Measurements from ENCODE around the gene AFF3. TPM values are rescaled to one million over a fixed set of nuclear protein-coding genes. Genes with fewer than 3 reads are reported as not detected.

AFF3 gene
- total and polyA plus RNA-seq, 10 of the 15 experiments (the other 5 are each of a cell fraction or from before 2014, with no cell fraction given): 0.26 to 5.5 (median 3.0) TPM

- TF ChIP-seq, protein P1, sequence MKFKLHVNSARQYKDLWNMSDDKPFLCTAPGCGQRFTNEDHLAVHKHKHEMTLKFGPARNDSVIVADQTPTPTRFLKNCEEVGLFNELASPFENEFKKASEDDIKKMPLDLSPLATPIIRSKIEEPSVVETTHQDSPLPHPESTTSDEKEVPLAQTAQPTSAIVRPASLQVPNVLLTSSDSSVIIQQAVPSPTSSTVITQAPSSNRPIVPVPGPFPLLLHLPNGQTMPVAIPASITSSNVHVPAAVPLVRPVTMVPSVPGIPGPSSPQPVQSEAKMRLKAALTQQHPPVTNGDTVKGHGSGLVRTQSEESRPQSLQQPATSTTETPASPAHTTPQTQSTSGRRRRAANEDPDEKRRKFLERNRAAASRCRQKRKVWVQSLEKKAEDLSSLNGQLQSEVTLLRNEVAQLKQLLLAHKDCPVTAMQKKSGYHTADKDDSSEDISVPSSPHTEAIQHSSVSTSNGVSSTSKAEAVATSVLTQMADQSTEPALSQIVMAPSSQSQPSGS (IDR thresholded peaks at IDR 0.05; ENCODE audit: low read length): no peak
- TF ChIP-seq PAX5 (IDR thresholded peaks at IDR 0.05; ENCODE audit: borderline replicate concordance, low read depth, low read length): no peak
Measured at GRCh38 chr2:99682275-99683060, 459.9 kb downstream of the AFF3 start (continued).

DNA sequence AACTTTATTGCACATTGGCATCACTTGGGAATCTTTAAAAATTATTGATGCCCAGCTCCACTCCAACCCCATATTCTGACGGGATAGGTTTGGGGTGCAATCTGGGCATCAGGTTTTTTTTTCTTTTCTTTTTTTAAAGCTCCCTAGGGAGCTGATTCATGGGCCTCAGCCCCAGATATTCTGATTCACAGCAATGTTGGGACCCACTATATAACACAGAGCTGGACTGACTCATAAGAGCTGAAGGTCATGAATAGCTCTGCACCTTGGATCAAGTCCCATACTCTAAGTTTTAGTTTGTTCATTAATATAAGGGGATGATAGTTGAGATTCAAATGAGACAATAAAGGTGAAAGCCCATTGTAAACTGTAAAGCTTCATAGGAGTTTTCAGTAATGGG, 461.4 kb downstream of the AFF3 start:
- no peak for ATAC-seq
- H3K79me2 ChIP-seq (ENCODE audit: control insufficient read depth, insufficient read depth, low read length): no peaks in the 10 kb centered on the region
- H3K9ac ChIP-seq (ENCODE audit: control insufficient read depth, insufficient read depth, low read length): no peak overlapping the region
- H4K20me1 ChIP-seq (ENCODE audit: control insufficient read depth, insufficient read depth): no peaks in the 10 kb centered on the region
- in situ Hi-C loops (cut with MboI) (no loop called here), intact Hi-C loops (cut with micrococcal nuclease; ENCODE audit: unreplicated experiment) (no loop called here)
- BruUV-seq (replicated peaks): no TSS peak
- H3K4me2 ChIP-seq (ENCODE audit: control insufficient read depth, insufficient read depth): no peak overlapping the region
- WGBS (ENCODE audit: insufficient coverage, insufficient replicate concordance, low lambda C conversion rate, missing lambda C conversion rate): 47% methylated on average over 1 of the region's 1 CpG
- no peak overlapping the region for H3K27ac ChIP-seq (ENCODE audit: control insufficient read depth, insufficient read depth)
- H3K9me3 ChIP-seq (replicated peaks; ENCODE audit: control insufficient read depth, insufficient read depth, low read length): no peaks in the 10 kb centered on the region
- ChIA-PET RAD21 (ENCODE audit: unreplicated experiment) (no interaction called here), POLR2A (no interaction called here), CTCF (no interaction called here), SMC1A (ENCODE audit: uncharacterized antibody, unreplicated experiment) (no interaction called here)
- FAIRE-seq: no peak
- no peaks in the 10 kb centered on the region for H3K4me1 ChIP-seq (ENCODE audit: control insufficient read depth, insufficient read depth, low read length)
- no peaks in the 10 kb centered on the region for H3K27me3 ChIP-seq (replicated peaks in 1 of 2; ENCODE audit: control insufficient read depth in 2 of 2, insufficient read depth in 2 of 2, low read length in 1 of 2)
- no peak overlapping the region for H2AFZ ChIP-seq (ENCODE audit: control insufficient read depth, low read depth, low read length)
- DNase-seq (ENCODE audit: low read depth, low spot score): no peak
- H3K36me3 ChIP-seq (ENCODE audit: control insufficient read depth in 2 of 2, insufficient read depth in 2 of 2, low read length in 1 of 2): no peaks in the 10 kb centered on the region
- H3K4me3 ChIP-seq: no peak overlapping the region
- TF ChIP-seq, protein P1 (IDR thresholded peaks at IDR 0.05; ENCODE audit: low read length): no peak
- no peak for TF ChIP-seq SREBF1 (IDR thresholded peaks at IDR 0.05; ENCODE audit: low read length)
- no peak for TF ChIP-seq JUND (IDR thresholded peaks at IDR 0.05; ENCODE audit: low read depth, low read length)
- TF ChIP-seq ZNF24 (IDR thresholded peaks at IDR 0.05): no peak
- no peak for TF ChIP-seq HDAC2 (IDR thresholded peaks at IDR 0.05)
- TF ChIP-seq PBX3 (IDR thresholded peaks at IDR 0.05; ENCODE audit: insufficient replicate concordance, low read depth, low read length): no peak
- TF ChIP-seq POLR2A (IDR thresholded peaks at IDR 0.05; ENCODE audit: low read depth, low read length): no peak
- TF ChIP-seq SMAD5 (IDR thresholded peaks at IDR 0.05; ENCODE audit: low read depth): no peak
- TF ChIP-seq NFXL1 (IDR thresholded peaks at IDR 0.05; ENCODE audit: borderline replicate concordance): no peak
- TF ChIP-seq, protein P2, sequence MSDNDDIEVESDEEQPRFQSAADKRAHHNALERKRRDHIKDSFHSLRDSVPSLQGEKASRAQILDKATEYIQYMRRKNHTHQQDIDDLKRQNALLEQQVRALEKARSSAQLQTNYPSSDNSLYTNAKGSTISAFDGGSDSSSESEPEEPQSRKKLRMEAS (IDR thresholded peaks at IDR 0.05; ENCODE audit: low read depth, low read length): no peak
- TF ChIP-seq POLR2AphosphoS5 (IDR thresholded peaks at IDR 0.05; ENCODE audit: low read length): no peak

All from GM12878 (cell line).